ENCODE measurements around the gene LMTK2.

Gene LMTK2

GRCh38 chr7:98178762-98179490 is 72.3 kb downstream of the LMTK2 start:
- DNase-seq = no peak

GRCh38 chr7:98180751-98181150 is 74.1 kb downstream of the LMTK2 start:
- DNase-seq = no peak

- DNase-seq = no peak
Measured at GRCh38 chr7:98185101-98185500, 78.4 kb downstream of the LMTK2 start.

GRCh38 chr7:98186452-98187137 is 79.9 kb downstream of the LMTK2 start:
- DNase-seq = no peak

- DNase-seq = no peak
Measured at GRCh38 chr7:98187138-98187502, 80.5 kb downstream of the LMTK2 start.

GRCh38 chr7:98189559-98189958 is 82.9 kb downstream of the LMTK2 start:
- no peak for DNase-seq

GRCh38 chr7:98191668-98192431 is 85.2 kb downstream of the LMTK2 start:
- DNase-seq = no peak

GRCh38 chr7:98192781-98193457 is 86.3 kb downstream of the LMTK2 start:
- no peak for DNase-seq

GRCh38 chr7:98193474-98194180 is 87.0 kb downstream of the LMTK2 start:
- DNase-seq = no peak

- DNase-seq = no peak
Measured at GRCh38 chr7:98194186-98194585, 87.5 kb downstream of the LMTK2 start.

- DNase-seq = no peak
Measured at GRCh38 chr7:98194672-98195457, 88.2 kb downstream of the LMTK2 start.

GRCh38 chr7:98196706-98197605 is 90.3 kb downstream of the LMTK2 start:
- DNase-seq = no peak

GRCh38 chr7:98199131-98199530 is 92.5 kb downstream of the LMTK2 start:
- no peak for DNase-seq

- no peak for DNase-seq
Measured at GRCh38 chr7:98200364-98200763, 93.7 kb downstream of the LMTK2 start.

- peak; percentile 30 to 61 (median 47) for DNase-seq
Measured at GRCh38 chr7:98202367-98203195, 95.9 kb downstream of the LMTK2 start.

GRCh38 chr7:98203261-98203963 is 96.8 kb downstream of the LMTK2 start:
- DNase-seq = no peak

- DNase-seq = no peak
Measured at GRCh38 chr7:98203964-98204605, 97.4 kb downstream of the LMTK2 start.

GRCh38 chr7:98204670-98205069 is 98.0 kb downstream of the LMTK2 start:
- no peak for DNase-seq

All from stimulated activated naive CD4-positive, alpha-beta T cell (primary cell).